IPS-20b (cell line): ENCODE measurements around the gene NTSR1.

Experiments
- H3K27ac ChIP-seq: one replicate; pipeline ENCODE4 v1.5.1; 2013; ENCODE audit warnings: low read length
- H3K27me3 ChIP-seq: 2 replicates; pipeline ENCODE4 v1.6.1; 2013; ENCODE audit warnings: mild to moderate bottlenecking, low read length, inconsistent platforms; ENCODE audit not compliant: insufficient read depth
- H3K36me3 ChIP-seq: 2 replicates; pipeline ENCODE4 v1.6.1; 2013; ENCODE audit warnings: low read depth, mild to moderate bottlenecking, inconsistent platforms, low read length, moderate library complexity; ENCODE audit not compliant: insufficient read depth
- H3K4me1 ChIP-seq: 2 replicates; pipeline ENCODE4 v1.6.1; 2013; ENCODE audit warnings: mild to moderate bottlenecking, control low read depth, inconsistent platforms, low read length, moderate library complexity; ENCODE audit not compliant: insufficient read depth
- H3K4me3 ChIP-seq: 2 replicates; pipeline ENCODE4 v1.5.1; 2013; ENCODE audit warnings: mild to moderate bottlenecking, low read length, inconsistent platforms
- H3K9ac ChIP-seq: 2 replicates; pipeline ENCODE4 v1.6.1; 2013; ENCODE audit warnings: low read depth, mild to moderate bottlenecking, inconsistent platforms, low read length, moderate library complexity
- H3K9me3 ChIP-seq: 2 replicates; pipeline ENCODE4 v1.6.1; 2013; ENCODE audit warnings: mild to moderate bottlenecking, low read depth, low read length, inconsistent platforms; ENCODE audit not compliant: insufficient read depth

The NTSR1 gene

GRCh38 chr20:62768234-62768546, 59.6 kb downstream of the NTSR1 start:
- no peak overlapping the region for H3K9ac ChIP-seq
- H3K36me3 ChIP-seq: no peaks in the 10 kb centered on the region
- no peak overlapping the region for H3K4me3 ChIP-seq
- H3K27me3 ChIP-seq: no peaks in the 10 kb centered on the region; the same call in 1 of the 2 replicates
- no peaks in the 10 kb centered on the region for H3K4me1 ChIP-seq
- no peaks in the 10 kb centered on the region for H3K9me3 ChIP-seq
- no peak overlapping the region for H3K27ac ChIP-seq

DNA sequence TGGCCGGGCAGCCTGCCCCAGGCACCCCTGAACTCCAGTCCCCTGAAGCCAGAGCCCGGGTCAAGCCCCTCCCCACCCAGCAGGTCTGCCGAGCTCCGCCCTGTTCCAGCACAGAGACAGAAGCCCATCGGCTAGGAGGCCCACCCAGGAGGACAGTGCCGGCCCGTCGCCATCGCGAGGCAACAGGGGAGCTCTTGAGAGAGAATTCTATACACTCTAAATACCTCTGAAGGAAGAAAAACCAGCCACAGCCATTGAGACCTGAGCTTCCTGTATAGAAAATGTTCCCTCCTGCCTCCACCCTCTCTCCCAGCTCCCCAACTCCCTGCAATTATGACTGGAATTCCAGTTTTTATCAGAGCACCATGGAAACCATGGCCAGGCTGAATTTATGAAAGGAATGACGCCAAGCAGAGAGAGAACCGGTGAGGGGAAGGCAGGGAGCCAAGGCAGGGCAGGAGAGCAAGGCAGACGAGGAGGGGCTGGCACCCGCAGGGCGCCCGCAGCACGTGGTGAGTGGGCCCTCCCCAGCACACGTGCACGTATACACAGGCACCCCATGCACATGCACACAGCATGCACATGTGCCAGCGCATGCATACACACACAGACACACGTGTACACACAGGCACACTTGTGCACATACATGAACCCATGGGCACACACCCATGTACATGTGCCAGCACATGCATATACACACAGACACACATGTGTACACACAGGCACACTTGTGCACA, 60.1 kb downstream of the NTSR1 start:
- Histone ChIP-seq H3K27me3 (no peaks in the 10 kb centered on the region; the same call in 1 of the 2 replicates), H3K27ac (no peak overlapping the region), H3K4me3 (no peak overlapping the region), H3K9me3 (no peaks in the 10 kb centered on the region), H3K4me1 (no peaks in the 10 kb centered on the region), H3K36me3 (no peaks in the 10 kb centered on the region), H3K9ac (no peak overlapping the region)

DNA sequence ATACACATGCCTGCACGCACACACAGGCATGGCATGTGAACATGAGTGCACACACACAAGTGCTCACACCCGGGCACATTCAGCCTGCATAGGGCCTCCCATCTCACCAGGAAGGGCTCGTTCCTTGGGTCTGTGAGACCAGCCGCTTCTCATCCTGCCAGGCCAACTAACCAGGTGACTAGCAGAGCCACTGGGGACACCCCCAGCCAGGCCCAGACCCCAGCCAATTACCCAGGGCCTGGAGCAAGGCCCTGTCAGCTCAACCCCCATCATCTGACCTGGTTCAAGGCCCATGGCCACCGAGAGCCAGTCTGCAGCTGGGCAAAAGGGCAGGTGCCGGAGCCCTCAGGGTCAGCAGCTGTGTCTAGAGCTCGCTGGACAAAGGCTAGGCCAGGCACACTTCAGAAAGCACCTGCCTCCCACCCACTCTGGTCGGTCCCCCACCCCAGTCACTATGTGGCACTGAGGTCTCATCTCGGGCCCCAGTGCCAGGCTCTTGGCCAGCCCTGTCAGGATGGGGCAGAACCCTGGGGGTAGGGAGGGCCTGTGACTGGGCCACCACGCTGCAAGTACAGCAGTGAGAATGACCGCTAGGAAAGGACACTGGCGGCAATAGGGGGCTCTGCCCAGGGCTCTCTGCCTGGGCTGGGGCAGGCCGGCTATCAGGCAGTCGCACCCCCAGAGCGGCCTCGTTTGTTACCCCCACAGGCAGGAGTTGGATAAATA, 60.9 kb downstream of the NTSR1 start:
- no peak overlapping the region for H3K27ac ChIP-seq
- no peak overlapping the region for H3K9ac ChIP-seq
- no peaks in the 10 kb centered on the region for H3K4me1 ChIP-seq
- H3K9me3 ChIP-seq: no peaks in the 10 kb centered on the region
- H3K36me3 ChIP-seq: no peaks in the 10 kb centered on the region
- no peak overlapping the region for H3K4me3 ChIP-seq
- no peaks in the 10 kb centered on the region; the same call in 1 of the 2 replicates for H3K27me3 ChIP-seq

DNA sequence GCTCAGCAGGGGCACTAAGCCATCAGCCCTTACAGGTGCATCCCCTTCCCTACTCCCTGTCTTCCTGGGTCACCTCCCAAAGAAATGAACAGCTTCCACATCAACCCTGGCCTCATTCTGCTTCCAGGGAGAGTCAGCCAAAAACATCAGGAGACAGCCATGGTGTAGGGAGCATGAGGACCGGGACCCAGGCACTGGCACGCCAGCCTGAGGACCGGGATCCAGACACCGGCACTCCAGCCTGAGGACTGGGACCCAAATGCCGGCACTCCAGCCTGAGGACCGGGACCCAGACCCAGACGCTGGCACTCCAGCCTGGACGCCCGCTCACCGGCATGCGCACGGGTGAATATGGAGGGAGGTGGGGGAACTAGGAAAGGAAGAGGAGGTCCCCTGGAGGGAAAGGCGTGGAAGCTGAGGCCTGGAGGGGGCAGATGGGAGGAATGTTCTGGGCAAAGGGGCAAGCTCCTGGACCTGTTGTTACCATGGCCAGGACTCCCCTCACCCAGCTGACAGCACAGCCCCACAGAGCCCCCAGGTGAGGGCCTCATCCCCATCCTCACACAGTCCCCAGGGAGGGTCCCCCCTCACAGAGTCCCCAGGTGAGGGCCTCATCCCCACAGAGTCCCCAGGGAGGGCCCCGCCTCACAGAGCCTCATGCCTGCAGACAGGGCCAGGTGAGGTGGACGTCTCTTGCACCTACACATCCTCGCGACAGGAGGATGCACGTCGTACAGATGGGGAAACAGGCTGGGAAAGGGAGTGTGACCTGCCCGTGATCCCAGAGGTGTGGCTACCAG, 61.7 kb downstream of the NTSR1 start:
- Histone ChIP-seq H3K4me1 (no peaks in the 10 kb centered on the region), H3K4me3 (no peak overlapping the region), H3K27me3 (no peaks in the 10 kb centered on the region; the same call in 1 of the 2 replicates), H3K27ac (no peak overlapping the region), H3K9ac (no peak overlapping the region), H3K36me3 (no peaks in the 10 kb centered on the region), H3K9me3 (no peaks in the 10 kb centered on the region)

GRCh38 chr20:62770916-62771315, 62.3 kb downstream of the NTSR1 start:
- Histone ChIP-seq H3K4me3 (no peak overlapping the region), H3K4me1 (no peaks in the 10 kb centered on the region), H3K9me3 (no peaks in the 10 kb centered on the region), H3K9ac (no peak overlapping the region), H3K36me3 (no peaks in the 10 kb centered on the region), H3K27me3 (no peaks in the 10 kb centered on the region; the same call in 1 of the 2 replicates), H3K27ac (no peak overlapping the region)

DNA sequence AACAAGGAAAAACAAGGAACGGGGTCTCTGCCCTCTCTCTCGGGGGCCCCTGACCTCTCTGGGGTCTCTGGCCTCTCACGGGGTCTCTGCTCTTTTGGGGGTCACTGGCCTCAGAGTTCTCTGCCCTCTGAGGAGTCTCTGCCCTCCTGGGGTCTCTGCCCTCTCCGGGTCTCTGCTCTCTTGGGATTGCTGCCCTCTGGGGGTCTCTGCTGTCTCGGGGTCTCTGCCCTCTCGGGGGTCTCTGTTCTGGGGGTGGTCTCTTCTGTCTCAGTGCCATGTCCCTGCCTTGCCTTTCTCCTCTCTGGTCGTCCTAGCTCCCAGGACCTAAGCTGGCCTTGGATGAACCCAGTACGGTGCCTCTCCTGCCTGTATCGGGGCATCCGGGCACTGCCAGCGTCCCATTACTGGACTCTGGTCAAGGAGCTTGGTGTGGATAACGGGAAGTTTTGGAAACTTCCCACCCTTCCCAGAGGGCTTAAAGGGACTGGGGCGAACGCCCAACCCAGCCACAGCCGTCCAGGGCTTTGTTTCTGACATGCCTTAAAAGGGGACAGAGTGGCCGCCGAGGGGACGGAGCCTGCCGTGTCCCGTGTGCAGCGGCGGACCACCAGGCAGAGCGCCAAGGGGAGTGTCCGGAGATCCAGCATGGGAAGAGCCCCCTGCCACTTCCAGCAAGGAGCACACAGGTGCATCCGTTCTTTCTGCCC, 62.9 kb downstream of the NTSR1 start:
- Histone ChIP-seq H3K36me3 (no peaks in the 10 kb centered on the region), H3K4me1 (no peaks in the 10 kb centered on the region), H3K9me3 (no peaks in the 10 kb centered on the region), H3K9ac (no peak overlapping the region), H3K4me3 (no peak overlapping the region), H3K27ac (no peak overlapping the region), H3K27me3 (no peaks in the 10 kb centered on the region; the same call in 1 of the 2 replicates)

DNA sequence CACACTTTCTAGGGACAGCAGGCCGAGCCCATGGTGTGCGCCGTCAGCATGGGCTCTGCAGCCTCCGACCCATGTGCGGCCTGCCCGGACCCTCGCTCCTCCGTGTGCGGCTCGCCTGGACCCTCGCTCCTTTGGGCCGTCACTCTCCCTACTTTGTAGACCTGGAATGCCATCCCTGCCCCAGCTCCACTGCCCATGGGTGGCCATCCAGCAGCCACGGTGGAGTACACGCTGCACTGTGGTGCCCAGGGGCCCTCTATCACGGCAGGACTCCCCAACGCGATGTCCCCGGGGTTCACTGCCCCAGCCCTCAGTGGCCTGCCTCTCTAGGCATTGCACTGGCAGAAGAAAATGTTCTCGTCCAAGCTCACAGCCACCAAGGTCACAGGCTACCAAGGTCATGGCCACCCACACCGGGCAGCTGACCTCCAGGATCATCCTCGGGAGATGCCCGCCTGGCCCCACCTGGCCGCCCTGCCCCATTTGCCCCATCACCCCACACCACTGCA, 63.5 kb downstream of the NTSR1 start:
- Histone ChIP-seq H3K27ac (no peak overlapping the region), H3K4me3 (no peak overlapping the region), H3K9me3 (no peaks in the 10 kb centered on the region), H3K9ac (no peak overlapping the region), H3K36me3 (no peaks in the 10 kb centered on the region), H3K27me3 (no peaks in the 10 kb centered on the region), H3K4me1 (no peaks in the 10 kb centered on the region)

DNA sequence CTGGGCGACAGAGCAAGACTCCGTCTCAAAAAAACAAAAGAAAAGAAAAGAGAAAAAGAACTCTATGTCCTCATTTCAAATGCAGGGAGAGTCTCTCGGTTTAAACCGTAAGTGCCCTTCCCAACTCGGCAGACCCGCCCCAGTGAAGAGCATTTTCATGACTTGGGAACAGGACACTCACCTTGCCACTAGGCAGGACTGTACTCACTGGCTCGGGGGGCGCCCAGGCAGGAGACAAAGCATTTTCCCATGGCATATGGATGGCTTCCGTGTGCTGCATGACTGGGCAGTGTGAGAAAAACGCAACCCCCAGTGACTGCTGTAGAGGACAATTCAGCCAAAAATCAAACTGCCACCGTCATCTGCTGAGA, 64.0 kb downstream of the NTSR1 start:
- Histone ChIP-seq H3K4me3 (no peak overlapping the region), H3K9ac (no peak overlapping the region), H3K9me3 (no peaks in the 10 kb centered on the region), H3K27me3 (no peaks in the 10 kb centered on the region), H3K27ac (no peak overlapping the region), H3K4me1 (no peaks in the 10 kb centered on the region), H3K36me3 (no peaks in the 10 kb centered on the region)

DNA sequence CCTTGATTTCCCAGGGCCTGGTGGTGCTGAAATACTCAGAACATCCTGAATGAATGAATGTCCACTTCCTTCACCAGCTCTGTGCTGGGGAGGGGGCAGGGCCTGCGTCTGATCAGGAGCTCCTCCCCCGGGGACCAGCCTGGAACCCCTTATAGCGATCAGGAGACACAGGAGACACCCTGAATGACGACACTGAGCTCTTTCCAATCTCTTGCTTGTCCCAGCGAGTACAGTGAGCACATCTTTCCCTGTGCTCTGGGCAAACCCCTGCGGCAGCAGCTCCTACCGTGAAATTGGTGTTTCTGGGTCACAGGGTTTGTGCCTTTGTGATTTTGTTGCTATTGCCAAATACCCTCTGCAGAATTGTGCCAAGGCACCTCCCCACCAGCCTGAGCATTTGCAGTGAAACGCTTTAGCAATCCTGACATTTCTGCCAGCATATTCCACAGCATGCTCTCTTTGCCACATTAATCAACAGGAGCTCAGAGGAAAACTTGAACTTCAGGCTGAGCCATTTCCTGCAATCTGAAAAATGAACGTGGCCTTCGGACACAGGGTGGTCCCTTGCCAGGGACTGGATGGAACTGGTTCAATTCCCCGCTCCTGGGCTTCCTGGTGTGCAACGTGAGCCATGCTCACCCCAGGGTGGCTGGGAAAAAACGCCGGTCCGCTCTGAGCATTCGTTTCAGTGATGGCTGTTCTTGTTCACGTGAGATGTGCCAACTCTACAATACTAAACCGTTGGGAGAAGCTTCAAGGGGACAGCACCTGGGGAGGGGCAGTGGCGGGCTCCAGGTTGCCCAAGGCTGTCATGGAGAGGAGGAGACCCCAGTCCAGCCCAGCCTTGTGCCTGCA, 64.6 kb downstream of the NTSR1 start:
- Histone ChIP-seq H3K27me3 (no peaks in the 10 kb centered on the region), H3K4me3 (no peak overlapping the region), H3K9me3 (no peaks in the 10 kb centered on the region), H3K27ac (no peak overlapping the region), H3K36me3 (no peaks in the 10 kb centered on the region), H3K4me1 (no peaks in the 10 kb centered on the region), H3K9ac (no peak overlapping the region)

- no peaks in the 10 kb centered on the region for H3K36me3 ChIP-seq
- no peaks in the 10 kb centered on the region for H3K9me3 ChIP-seq
- H3K4me3 ChIP-seq: no peak overlapping the region
- H3K27ac ChIP-seq: no peak overlapping the region
- no peaks in the 10 kb centered on the region for H3K27me3 ChIP-seq
- H3K4me1 ChIP-seq: no peaks in the 10 kb centered on the region
- no peak overlapping the region for H3K9ac ChIP-seq
Observed at GRCh38 chr20:62773845-62774714, 65.4 kb downstream of the NTSR1 start.
